ENCODE measurements around the gene CTXND2.
"Not testable (repeated sequence)": the region's sequence is repeated elsewhere in the genome, so short reads cannot be mapped to it uniquely, and the experiment has no call there.

Gene CTXND2

GRCh38 chr1:150852734-150853133, 34.2 kb upstream of the CTXND2 start:
- H3K27me3 ChIP-seq (ENCODE audit: insufficient read depth, low read length); DNase-seq; H3K4ac ChIP-seq (ENCODE audit: low read depth, low read length); H3K4me1 ChIP-seq (ENCODE audit: control insufficient read depth in 1 of 2, insufficient read depth in 2 of 2, low read length in 2 of 2); H3K9me3 ChIP-seq (ENCODE audit: insufficient read depth, low read depth, low read length); H3K4me3 ChIP-seq (ENCODE audit: low read depth, low read length); H3K79me2 ChIP-seq (ENCODE audit: control insufficient read depth, insufficient read depth, low read length, poor library complexity); H4K8ac ChIP-seq (ENCODE audit: low read depth, low read length); H2BK5ac ChIP-seq (ENCODE audit: low read depth, low read length, poor library complexity); H4K91ac ChIP-seq (ENCODE audit: low read depth, low read length); H3K27ac ChIP-seq (ENCODE audit: low read depth, low read length); H2AK5ac ChIP-seq (ENCODE audit: low read length); H2BK120ac ChIP-seq (ENCODE audit: insufficient read depth, low read length, poor library complexity); H3K23ac ChIP-seq (ENCODE audit: low read length); H3K79me1 ChIP-seq (ENCODE audit: low read length); H3K18ac ChIP-seq (ENCODE audit: low read length); H2AFZ ChIP-seq (ENCODE audit: insufficient read depth, low read length, poor library complexity); H2BK12ac ChIP-seq (ENCODE audit: low read length); H3K9ac ChIP-seq (ENCODE audit: low read length); H4K12ac ChIP-seq (ENCODE audit: low read depth, low read length); H3K4me2 ChIP-seq (ENCODE audit: low read length); H3K14ac ChIP-seq (ENCODE audit: low read length): not testable (repeated sequence)
- no CpG with 5 or more reads among the region's 3 CpGs for WGBS (ENCODE audit: extremely low coverage, insufficient coverage, insufficient read length)
- peaks cover 13 to 21% of the 10 kb centered on the region in 2 experiments for H3K36me3 ChIP-seq (ENCODE audit: control insufficient read depth in 1 of 2, insufficient read depth in 2 of 2, low read length in 2 of 2)

- Histone ChIP-seq H2AFZ (ENCODE audit: insufficient read depth, low read length, poor library complexity) (no peak overlapping the region), H3K14ac (ENCODE audit: low read length) (no peak overlapping the region), H3K4me3 (ENCODE audit: low read depth, low read length) (no peak overlapping the region), H3K4me1 (ENCODE audit: control insufficient read depth in 1 of 2, insufficient read depth in 2 of 2, low read length in 2 of 2) (no peaks in the 10 kb centered on the region), H3K36me3 (ENCODE audit: control insufficient read depth in 1 of 2, insufficient read depth in 2 of 2, low read length in 2 of 2) (no peaks in the 10 kb centered on the region), H4K91ac (ENCODE audit: low read depth, low read length) (no peak overlapping the region), H3K79me1 (ENCODE audit: low read length) (no peaks in the 10 kb centered on the region), H3K4me2 (ENCODE audit: low read length) (no peak overlapping the region), H3K4ac (ENCODE audit: low read depth, low read length) (no peak overlapping the region), H2BK120ac (ENCODE audit: insufficient read depth, low read length, poor library complexity) (no peak overlapping the region), H3K27me3 (ENCODE audit: insufficient read depth, low read length) (no peaks in the 10 kb centered on the region), H4K12ac (ENCODE audit: low read depth, low read length) (no peak overlapping the region), H2AK5ac (ENCODE audit: low read length) (no peak overlapping the region), H3K18ac (ENCODE audit: low read length) (no peak overlapping the region), H3K9me3 (ENCODE audit: insufficient read depth, low read depth, low read length) (no peaks in the 10 kb centered on the region), H2BK5ac (ENCODE audit: low read depth, low read length, poor library complexity) (no peak overlapping the region), H3K23ac (ENCODE audit: low read length) (no peak overlapping the region), H4K8ac (ENCODE audit: low read depth, low read length) (no peak overlapping the region), H3K79me2 (ENCODE audit: control insufficient read depth, insufficient read depth, low read length, poor library complexity) (no peaks in the 10 kb centered on the region), H2BK12ac (ENCODE audit: low read length) (no peak overlapping the region), H3K27ac (ENCODE audit: low read depth, low read length) (no peak overlapping the region), H3K9ac (ENCODE audit: low read length) (no peak overlapping the region)
- no peak for DNase-seq
- WGBS (ENCODE audit: extremely low coverage, insufficient coverage, insufficient read length) = no CpG with 5 or more reads among the region's 2 CpGs
These were observed 23.2 kb upstream of the CTXND2 start for GRCh38 chr1:150863724-150864123.

GRCh38 chr1:150864200-150864599, 22.7 kb upstream of the CTXND2 start:
- not testable (repeated sequence) for H3K36me3 ChIP-seq (ENCODE audit: control insufficient read depth in 1 of 2, insufficient read depth in 2 of 2, low read length in 2 of 2); H4K8ac ChIP-seq (ENCODE audit: low read depth, low read length); H2AK5ac ChIP-seq (ENCODE audit: low read length); H3K27ac ChIP-seq (ENCODE audit: low read depth, low read length); H3K4me2 ChIP-seq (ENCODE audit: low read length); H2BK12ac ChIP-seq (ENCODE audit: low read length); H3K4me1 ChIP-seq (ENCODE audit: control insufficient read depth in 1 of 2, insufficient read depth in 2 of 2, low read length in 2 of 2); H4K91ac ChIP-seq (ENCODE audit: low read depth, low read length); H3K4ac ChIP-seq (ENCODE audit: low read depth, low read length); H3K23ac ChIP-seq (ENCODE audit: low read length); H3K14ac ChIP-seq (ENCODE audit: low read length); H3K4me3 ChIP-seq (ENCODE audit: low read depth, low read length); DNase-seq; H3K27me3 ChIP-seq (ENCODE audit: insufficient read depth, low read length); H2AFZ ChIP-seq (ENCODE audit: insufficient read depth, low read length, poor library complexity); H3K79me2 ChIP-seq (ENCODE audit: control insufficient read depth, insufficient read depth, low read length, poor library complexity); H3K9ac ChIP-seq (ENCODE audit: low read length); H3K18ac ChIP-seq (ENCODE audit: low read length); H3K9me3 ChIP-seq (ENCODE audit: insufficient read depth, low read depth, low read length); H4K12ac ChIP-seq (ENCODE audit: low read depth, low read length); H2BK120ac ChIP-seq (ENCODE audit: insufficient read depth, low read length, poor library complexity); H2BK5ac ChIP-seq (ENCODE audit: low read depth, low read length, poor library complexity); H3K79me1 ChIP-seq (ENCODE audit: low read length)
- no CpG with 5 or more reads among the region's 3 CpGs for WGBS (ENCODE audit: extremely low coverage, insufficient coverage, insufficient read length)

- H2AFZ ChIP-seq (ENCODE audit: insufficient read depth, low read length, poor library complexity) = no peak overlapping the region
- no peak overlapping the region for H3K4me3 ChIP-seq (ENCODE audit: low read depth, low read length)
- H4K91ac ChIP-seq (ENCODE audit: low read depth, low read length) = no peak overlapping the region
These were observed 17.3 kb upstream of the CTXND2 start for GRCh38 chr1:150869683-150870082.

More at GRCh38 chr1:150869683-150870082, 17.3 kb upstream of the CTXND2 start:
- Histone ChIP-seq H3K36me3 (ENCODE audit: control insufficient read depth in 1 of 2, insufficient read depth in 2 of 2, low read length in 2 of 2) (peaks cover 2 to 4% of the 10 kb centered on the region in 2 experiments), H4K12ac (ENCODE audit: low read depth, low read length) (no peak overlapping the region), H3K79me2 (ENCODE audit: control insufficient read depth, insufficient read depth, low read length, poor library complexity) (peaks cover 3% of the 10 kb centered on the region), H3K4me1 (ENCODE audit: control insufficient read depth in 1 of 2, insufficient read depth in 2 of 2, low read length in 2 of 2) (no peaks in the 10 kb centered on the region), H2AK5ac (ENCODE audit: low read length) (no peak overlapping the region), H4K8ac (ENCODE audit: low read depth, low read length) (no peak overlapping the region), H3K23ac (ENCODE audit: low read length) (no peak overlapping the region), H3K9me3 (ENCODE audit: insufficient read depth, low read depth, low read length) (no peaks in the 10 kb centered on the region), H3K27ac (ENCODE audit: low read depth, low read length) (no peak overlapping the region), H3K18ac (ENCODE audit: low read length) (no peak overlapping the region), H3K14ac (ENCODE audit: low read length) (no peak overlapping the region), H3K4me2 (ENCODE audit: low read length) (no peak overlapping the region), H2BK120ac (ENCODE audit: insufficient read depth, low read length, poor library complexity) (no peak overlapping the region), H3K27me3 (ENCODE audit: insufficient read depth, low read length) (no peaks in the 10 kb centered on the region), H3K79me1 (ENCODE audit: low read length) (no peaks in the 10 kb centered on the region), H2BK12ac (ENCODE audit: low read length) (no peak overlapping the region), H3K9ac (ENCODE audit: low read length) (no peak overlapping the region), H3K4ac (ENCODE audit: low read depth, low read length) (no peak overlapping the region), H2BK5ac (ENCODE audit: low read depth, low read length, poor library complexity) (no peak overlapping the region)
- no peak for DNase-seq
